Medulla oblongata (tissue), 1 donor: ENCODE measurements around the gene GNAO1.

Source experiments
- DNase-seq: peaks from one replicate; pipeline ENCODE4 v3.0.0-alpha.2; 2015; ENCODE audit errors: extremely low spot score

GNAO1 gene

GRCh38 chr16:56289862-56290261 lies 98.6 kb downstream of the GNAO1 start:
- DNase-seq, result no peak

- no peak for DNase-seq
These were observed 102.7 kb downstream of the GNAO1 start for GRCh38 chr16:56294014-56294413.

- DNase-seq, result no peak
These were observed 103.3 kb downstream of the GNAO1 start for GRCh38 chr16:56294579-56294978.

- no peak for DNase-seq
These were observed 103.9 kb downstream of the GNAO1 start for GRCh38 chr16:56295059-56295665.

- DNase-seq, result peak; percentile 70
These were observed 104.6 kb downstream of the GNAO1 start for GRCh38 chr16:56295739-56296527.

- DNase-seq, result no peak
These were observed 106.4 kb downstream of the GNAO1 start for GRCh38 chr16:56297684-56298083.

- DNase-seq, result no peak
These were observed 106.8 kb downstream of the GNAO1 start for GRCh38 chr16:56298116-56298515.

GRCh38 chr16:56298948-56299596 lies 107.8 kb downstream of the GNAO1 start:
- peak; percentile 97 for DNase-seq

GRCh38 chr16:56300242-56300623 lies 108.9 kb downstream of the GNAO1 start:
- no peak for DNase-seq

- peak; percentile 78 for DNase-seq
These were observed 109.9 kb downstream of the GNAO1 start for GRCh38 chr16:56300891-56301850.

GRCh38 chr16:56302506-56302905 lies 111.2 kb downstream of the GNAO1 start:
- no peak for DNase-seq

GRCh38 chr16:56303066-56303715 lies 111.9 kb downstream of the GNAO1 start:
- DNase-seq, result no peak

- DNase-seq, result no peak
These were observed 112.6 kb downstream of the GNAO1 start for GRCh38 chr16:56303880-56304279.

GRCh38 chr16:56305956-56306565 lies 114.8 kb downstream of the GNAO1 start:
- DNase-seq, result no peak

GRCh38 chr16:56306690-56307533 lies 115.6 kb downstream of the GNAO1 start:
- DNase-seq, result no peak

GRCh38 chr16:56307534-56307873 lies 116.2 kb downstream of the GNAO1 start:
- no peak for DNase-seq

GRCh38 chr16:56309008-56309407 lies 117.7 kb downstream of the GNAO1 start:
- DNase-seq, result no peak

GRCh38 chr16:56310690-56311089 lies 119.4 kb downstream of the GNAO1 start:
- DNase-seq, result no peak

- no peak for DNase-seq
These were observed 120.1 kb downstream of the GNAO1 start for GRCh38 chr16:56311208-56312027.
